ENCODE results near the gene ZNF697.
A peak's percentile ranks its signal among the peaks of the same experiment; 100 is the strongest.
"Not testable (repeated sequence)": the region's sequence is repeated elsewhere in the genome, so short reads cannot be mapped to it uniquely, and the experiment has no call there.

The ZNF697 gene

DNA sequence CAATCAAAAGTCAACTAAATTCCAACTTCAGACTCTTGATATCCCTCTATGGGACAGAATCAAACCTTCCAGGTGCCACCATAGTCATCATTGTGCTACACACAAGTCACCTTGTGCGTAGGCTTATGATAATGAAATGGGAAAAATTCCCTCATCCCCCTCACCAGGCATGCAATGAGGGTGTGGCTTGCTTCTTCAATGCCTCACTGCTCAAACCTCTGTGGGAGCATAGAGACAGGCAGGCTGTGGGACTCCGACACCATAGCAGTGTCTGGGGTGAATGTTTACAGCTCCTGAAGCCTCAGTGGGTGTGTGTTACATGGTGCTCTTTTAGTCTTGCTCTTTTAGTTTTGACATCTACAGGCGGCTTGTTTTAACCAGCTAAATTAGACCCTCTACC lies 42.4 kb downstream of the ZNF697 start (continued):
- TF ChIP-seq, protein P1, sequence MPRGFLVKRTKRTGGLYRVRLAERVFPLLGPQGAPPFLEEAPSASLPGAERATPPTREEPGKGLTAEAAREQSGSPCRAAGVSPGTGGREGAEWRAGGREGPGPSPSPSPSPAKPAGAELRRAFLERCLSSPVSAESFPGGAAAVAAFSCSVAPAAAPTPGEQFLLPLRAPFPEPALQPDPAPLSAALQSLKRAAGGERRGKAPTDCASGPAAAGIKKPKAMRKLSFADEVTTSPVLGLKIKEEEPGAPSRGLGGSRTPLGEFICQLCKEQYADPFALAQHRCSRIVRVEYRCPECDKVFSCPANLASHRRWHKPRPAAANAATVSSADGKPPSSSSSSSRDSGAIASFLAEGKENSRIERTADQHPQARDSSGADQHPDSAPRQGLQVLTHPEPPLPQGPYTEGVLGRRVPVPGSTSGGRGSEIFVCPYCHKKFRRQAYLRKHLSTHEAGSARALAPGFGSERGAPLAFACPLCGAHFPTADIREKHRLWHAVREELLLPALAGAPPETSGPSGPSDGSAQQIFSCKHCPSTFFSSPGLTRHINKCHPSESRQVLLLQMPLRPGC (tag by site-specific recombination; IDR thresholded peaks at IDR 0.05), result no peak
- TF ChIP-seq ZBTB8A (tag by site-specific recombination; IDR thresholded peaks at IDR 0.05) (no peak), ZNF248 (tag by site-specific recombination; IDR thresholded peaks at IDR 0.05) (no peak), WT1 (tag by site-specific recombination; IDR thresholded peaks at IDR 0.05) (no peak), ZNF133 (tag by site-specific recombination; IDR thresholded peaks at IDR 0.05) (no peak), ZSCAN23 (tag by site-specific recombination; IDR thresholded peaks at IDR 0.05) (no peak)
- TF ChIP-seq, protein P2, sequence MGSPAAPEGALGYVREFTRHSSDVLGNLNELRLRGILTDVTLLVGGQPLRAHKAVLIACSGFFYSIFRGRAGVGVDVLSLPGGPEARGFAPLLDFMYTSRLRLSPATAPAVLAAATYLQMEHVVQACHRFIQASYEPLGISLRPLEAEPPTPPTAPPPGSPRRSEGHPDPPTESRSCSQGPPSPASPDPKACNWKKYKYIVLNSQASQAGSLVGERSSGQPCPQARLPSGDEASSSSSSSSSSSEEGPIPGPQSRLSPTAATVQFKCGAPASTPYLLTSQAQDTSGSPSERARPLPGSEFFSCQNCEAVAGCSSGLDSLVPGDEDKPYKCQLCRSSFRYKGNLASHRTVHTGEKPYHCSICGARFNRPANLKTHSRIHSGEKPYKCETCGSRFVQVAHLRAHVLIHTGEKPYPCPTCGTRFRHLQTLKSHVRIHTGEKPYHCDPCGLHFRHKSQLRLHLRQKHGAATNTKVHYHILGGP (tag by site-specific recombination; IDR thresholded peaks at IDR 0.05), result no peak
- TF ChIP-seq, protein P3, sequence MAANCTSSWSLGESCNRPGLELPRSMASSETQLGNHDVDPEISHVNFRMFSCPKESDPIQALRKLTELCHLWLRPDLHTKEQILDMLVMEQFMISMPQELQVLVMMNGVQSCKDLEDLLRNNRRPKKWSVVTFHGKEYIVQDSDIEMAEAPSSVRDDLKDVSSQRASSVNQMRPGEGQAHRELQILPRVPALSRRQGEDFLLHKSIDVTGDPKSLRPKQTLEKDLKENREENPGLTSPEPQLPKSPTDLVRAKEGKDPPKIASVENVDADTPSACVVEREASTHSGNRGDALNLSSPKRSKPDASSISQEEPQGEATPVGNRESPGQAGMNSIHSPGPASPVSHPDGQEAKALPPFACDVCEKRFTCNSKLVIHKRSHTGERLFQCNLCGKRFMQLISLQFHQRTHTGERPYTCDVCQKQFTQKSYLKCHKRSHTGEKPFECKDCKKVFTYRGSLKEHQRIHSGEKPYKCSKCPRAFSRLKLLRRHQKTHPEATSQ (tag by site-specific recombination; IDR thresholded peaks at IDR 0.05), result no peak

DNA sequence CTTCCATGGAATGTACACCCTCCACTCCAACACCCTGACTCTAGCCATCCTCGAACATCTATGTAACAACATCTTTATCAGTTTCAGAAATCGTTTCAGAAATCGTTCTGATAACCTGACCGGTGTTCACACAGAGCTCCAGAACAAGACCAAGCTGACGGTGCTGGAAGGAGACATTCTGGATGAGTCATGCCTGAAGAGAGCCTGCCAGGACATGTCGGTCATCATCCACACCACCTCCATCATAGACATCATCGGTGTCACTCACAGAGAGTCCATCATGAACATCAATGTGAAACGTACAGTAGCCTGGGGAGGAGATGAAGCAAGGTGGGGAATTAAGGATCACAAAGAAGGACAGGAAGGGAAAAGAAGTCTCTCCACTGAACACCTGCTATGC lies 43.0 kb downstream of the ZNF697 start:
- H3K36me3 ChIP-seq (ENCODE audit: control insufficient read depth in 2 of 2, insufficient read depth in 1 of 2, low read length in 2 of 2); H3K4me3 ChIP-seq (ENCODE audit: low read depth, low read length); H3K9me3 ChIP-seq (ENCODE audit: control insufficient read depth, insufficient read depth, low read depth, low read length); POLR2A ChIA-PET; H3K27ac ChIP-seq (ENCODE audit: extremely low read depth, low read depth, low read length); H3K4me1 ChIP-seq (ENCODE audit: control insufficient read depth, insufficient read depth, low read length): not testable (repeated sequence)
- TF ChIP-seq YY2 (tag by site-specific recombination; IDR thresholded peaks at IDR 0.05) (peak; percentile 30; the same call in 1 of the 2 replicates), ZNF600 (tag by site-specific recombination; IDR thresholded peaks at IDR 0.05) (peak; percentile 87), ZNF366 (tag by site-specific recombination; conservative IDR thresholded peaks at IDR 0.05) (peak; percentile 47; the same call in 1 of the 2 replicates), ZNF112 (tag by site-specific recombination; IDR thresholded peaks at IDR 0.05) (0 out of 2 replicates have a peak, but pooled peaks have one; percentile 5)
- CTCF ChIA-PET, result interaction anchor here (0.6 to 1.4 kb wide), 3 partner anchors 19 to 292 kb away, joined by 3 read pairs; no protein-coding TSS in a partner anchor

DNA sequence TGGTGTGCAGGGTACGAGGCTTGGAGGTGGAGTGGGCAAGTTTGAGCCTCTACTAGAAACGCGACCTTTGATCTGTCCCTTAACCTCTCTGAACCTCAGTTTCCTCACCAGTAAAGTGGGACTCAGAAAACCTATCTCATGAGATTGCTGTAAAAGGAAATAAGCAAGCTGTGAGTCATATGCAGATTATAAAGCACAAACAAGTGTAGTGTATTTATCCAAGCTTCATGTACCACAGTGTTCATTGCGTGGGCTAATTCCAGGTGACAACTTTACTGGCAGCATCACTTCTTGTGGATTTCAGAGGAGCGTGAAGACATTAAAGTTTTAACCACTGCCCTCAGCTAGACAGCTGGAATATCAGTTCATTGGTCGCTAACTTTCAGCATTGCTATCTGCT lies 44.4 kb downstream of the ZNF697 start:
- POLR2A ChIA-PET, result no interaction called here
- H3K4me3 ChIP-seq (ENCODE audit: low read depth, low read length), result no peak overlapping the region
- H3K27ac ChIP-seq (ENCODE audit: extremely low read depth, low read depth, low read length), result no peak overlapping the region
- no peaks in the 10 kb centered on the region for H3K4me1 ChIP-seq (ENCODE audit: control insufficient read depth, insufficient read depth, low read length)
- no peaks in the 10 kb centered on the region for H3K36me3 ChIP-seq (ENCODE audit: control insufficient read depth in 2 of 2, insufficient read depth in 1 of 2, low read length in 2 of 2)
- CTCF ChIA-PET, result interaction anchor here (0.9 to 1.1 kb wide), 2 partner anchors 8 to 206 kb away, joined by 5 to 6 read pairs; no protein-coding TSS in a partner anchor
- no peaks in the 10 kb centered on the region for H3K9me3 ChIP-seq (ENCODE audit: control insufficient read depth, insufficient read depth, low read depth, low read length)
- TF ChIP-seq ZNF48 (tag by site-specific recombination; IDR thresholded peaks at IDR 0.05) (no peak), ZNF585B (tag by site-specific recombination; IDR thresholded peaks at IDR 0.05) (no peak), FEZF1 (tag by site-specific recombination; IDR thresholded peaks at IDR 0.05) (no peak), ZNF549 (tag by site-specific recombination; IDR thresholded peaks at IDR 0.05) (no peak), BCL11B (tag by site-specific recombination; IDR thresholded peaks at IDR 0.05; ENCODE audit: low read depth) (no peak)
- TF ChIP-seq, protein P4, sequence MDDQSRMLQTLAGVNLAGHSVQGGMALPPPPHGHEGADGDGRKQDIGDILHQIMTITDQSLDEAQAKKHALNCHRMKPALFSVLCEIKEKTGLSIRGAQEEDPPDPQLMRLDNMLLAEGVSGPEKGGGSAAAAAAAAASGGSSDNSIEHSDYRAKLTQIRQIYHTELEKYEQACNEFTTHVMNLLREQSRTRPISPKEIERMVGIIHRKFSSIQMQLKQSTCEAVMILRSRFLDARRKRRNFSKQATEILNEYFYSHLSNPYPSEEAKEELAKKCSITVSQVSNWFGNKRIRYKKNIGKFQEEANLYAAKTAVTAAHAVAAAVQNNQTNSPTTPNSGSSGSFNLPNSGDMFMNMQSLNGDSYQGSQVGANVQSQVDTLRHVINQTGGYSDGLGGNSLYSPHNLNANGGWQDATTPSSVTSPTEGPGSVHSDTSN (CRISPR knock-in tag; IDR thresholded peaks at IDR 0.05), result no peak
- TF ChIP-seq, protein P5, sequence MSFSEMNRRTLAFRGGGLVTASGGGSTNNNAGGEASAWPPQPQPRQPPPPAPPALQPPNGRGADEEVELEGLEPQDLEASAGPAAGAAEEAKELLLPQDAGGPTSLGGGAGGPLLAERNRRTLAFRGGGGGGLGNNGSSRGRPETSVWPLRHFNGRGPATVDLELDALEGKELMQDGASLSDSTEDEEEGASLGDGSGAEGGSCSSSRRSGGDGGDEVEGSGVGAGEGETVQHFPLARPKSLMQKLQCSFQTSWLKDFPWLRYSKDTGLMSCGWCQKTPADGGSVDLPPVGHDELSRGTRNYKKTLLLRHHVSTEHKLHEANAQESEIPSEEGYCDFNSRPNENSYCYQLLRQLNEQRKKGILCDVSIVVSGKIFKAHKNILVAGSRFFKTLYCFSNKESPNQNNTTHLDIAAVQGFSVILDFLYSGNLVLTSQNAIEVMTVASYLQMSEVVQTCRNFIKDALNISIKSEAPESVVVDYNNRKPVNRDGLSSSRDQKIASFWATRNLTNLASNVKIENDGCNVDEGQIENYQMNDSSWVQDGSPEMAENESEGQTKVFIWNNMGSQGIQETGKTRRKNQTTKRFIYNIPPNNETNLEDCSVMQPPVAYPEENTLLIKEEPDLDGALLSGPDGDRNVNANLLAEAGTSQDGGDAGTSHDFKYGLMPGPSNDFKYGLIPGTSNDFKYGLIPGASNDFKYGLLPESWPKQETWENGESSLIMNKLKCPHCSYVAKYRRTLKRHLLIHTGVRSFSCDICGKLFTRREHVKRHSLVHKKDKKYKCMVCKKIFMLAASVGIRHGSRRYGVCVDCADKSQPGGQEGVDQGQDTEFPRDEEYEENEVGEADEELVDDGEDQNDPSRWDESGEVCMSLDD (tag by site-specific recombination; IDR thresholded peaks at IDR 0.05), result no peak
- TF ChIP-seq, protein P3 (tag by site-specific recombination; IDR thresholded peaks at IDR 0.05), result no peak
- TF ChIP-seq, protein P6, sequence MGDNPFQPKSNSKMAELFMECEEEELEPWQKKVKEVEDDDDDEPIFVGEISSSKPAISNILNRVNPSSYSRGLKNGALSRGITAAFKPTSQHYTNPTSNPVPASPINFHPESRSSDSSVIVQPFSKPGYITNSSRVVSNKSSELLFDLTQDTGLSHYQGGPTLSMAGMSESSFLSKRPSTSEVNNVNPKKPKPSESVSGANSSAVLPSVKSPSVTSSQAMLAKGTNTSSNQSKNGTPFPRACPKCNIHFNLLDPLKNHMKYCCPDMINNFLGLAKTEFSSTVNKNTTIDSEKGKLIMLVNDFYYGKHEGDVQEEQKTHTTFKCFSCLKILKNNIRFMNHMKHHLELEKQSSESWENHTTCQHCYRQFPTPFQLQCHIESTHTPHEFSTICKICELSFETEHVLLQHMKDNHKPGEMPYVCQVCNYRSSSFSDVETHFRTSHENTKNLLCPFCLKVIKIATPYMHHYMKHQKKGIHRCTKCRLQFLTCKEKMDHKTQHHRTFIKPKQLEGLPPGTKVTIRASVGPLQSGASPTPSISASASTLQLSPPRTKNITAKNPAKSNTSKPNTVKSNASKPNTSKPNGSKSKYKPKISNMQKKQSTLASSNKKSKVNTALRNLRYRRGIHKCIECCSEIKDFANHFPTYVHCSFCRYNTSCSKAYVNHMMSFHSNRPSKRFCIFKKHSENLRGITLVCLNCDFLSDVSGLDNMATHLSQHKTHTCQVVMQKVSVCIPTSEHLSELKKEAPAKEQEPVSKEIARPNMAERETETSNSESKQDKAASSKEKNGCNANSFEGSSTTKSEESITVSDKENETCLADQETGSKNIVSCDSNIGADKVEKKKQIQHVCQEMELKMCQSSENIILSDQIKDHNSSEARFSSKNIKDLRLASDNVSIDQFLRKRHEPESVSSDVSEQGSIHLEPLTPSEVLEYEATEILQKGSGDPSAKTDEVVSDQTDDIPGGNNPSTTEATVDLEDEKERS (tag by site-specific recombination; IDR thresholded peaks at IDR 0.05), result no peak
